ENCODE data around the gene DOCK3. TPM values are rescaled to one million over a fixed set of nuclear protein-coding genes. Genes with fewer than 3 reads are reported as not detected.

DOCK3 gene
- polyA plus RNA-seq, 2 of the 4 experiments (the other 2 are of a cell fraction), result 0.40 to 0.46 TPM

DNA sequence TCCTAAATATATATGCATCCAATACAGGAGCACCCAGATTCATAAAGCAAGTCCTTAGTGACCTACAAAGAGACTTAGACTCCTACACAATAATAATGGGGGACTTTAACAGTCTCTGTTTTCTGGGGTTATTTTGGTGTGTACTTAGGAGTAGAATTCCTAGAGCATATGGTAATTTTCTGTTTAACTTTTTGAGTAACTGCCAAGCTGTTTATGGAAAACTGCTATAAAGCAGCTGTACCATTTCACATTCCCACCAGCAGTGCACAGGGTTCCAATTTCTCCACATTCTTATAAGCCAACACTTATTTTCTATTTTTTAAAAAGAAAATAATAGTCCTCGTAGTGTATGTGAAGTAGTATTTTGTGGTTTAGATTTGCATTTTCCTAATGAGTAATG is 68.9 kb downstream of the DOCK3 start:
- no peak for DNase-seq (ENCODE audit: low read depth in 1 of 2, low spot score in 1 of 2)
- Histone ChIP-seq H3K4me2 (no peak overlapping the region), H3K9me3 (no peaks in the 10 kb centered on the region), H3K4me3 (no peak overlapping the region), H3K4me1 (no peaks in the 10 kb centered on the region), H3K27ac (no peak overlapping the region)
- no peak for FAIRE-seq
- 27% methylated on average over 1 of the region's 1 CpG for WGBS (ENCODE audit: missing lambda C conversion rate)
- ChIA-PET POLR2A (no interaction called here), CTCF (interaction anchor here (0.6 kb wide), 1 partner anchor 11 kb away, joined by 3 read pairs; no protein-coding TSS in a partner anchor)
- no peak for ATAC-seq
- TF ChIP-seq RARB (CRISPR knock-in tag; IDR thresholded peaks at IDR 0.05) (no peak), CBX2 (IDR thresholded peaks at IDR 0.05; ENCODE audit: borderline replicate concordance, low read depth) (no peak), KDM1A (IDR thresholded peaks at IDR 0.05; ENCODE audit: low read depth) (no peak), MAZ (IDR thresholded peaks at IDR 0.05; ENCODE audit: borderline replicate concordance, low read depth, low read length) (no peak), FOSL2 (IDR thresholded peaks at IDR 0.05) (no peak), FOSL2 (CRISPR knock-in tag; IDR thresholded peaks at IDR 0.05) (no peak), BHLHE40 (IDR thresholded peaks at IDR 0.05; ENCODE audit: low read depth, low read length) (no peak), ZSCAN20 (CRISPR knock-in tag; IDR thresholded peaks at IDR 0.05) (no peak), CBX8 (IDR thresholded peaks at IDR 0.05) (no peak), ZNF302 (CRISPR knock-in tag; IDR thresholded peaks at IDR 0.05) (no peak), ZC3H11A (IDR thresholded peaks at IDR 0.05) (no peak), MAFK (IDR thresholded peaks at IDR 0.05; ENCODE audit: partially characterized antibody) (no peak), JUNB (IDR thresholded peaks at IDR 0.05) (no peak), NFE2L2 (conservative IDR thresholded peaks at IDR 0.05; ENCODE audit: low read length) (no peak), MYC (IDR thresholded peaks at IDR 0.05; ENCODE audit: borderline replicate concordance, low read length) (no peak), JUN (IDR thresholded peaks at IDR 0.05) (no peak), POLR2AphosphoS2 (conservative IDR thresholded peaks at IDR 0.05; ENCODE audit: low read length) (no peak)
- TF ChIP-seq, protein P1, sequence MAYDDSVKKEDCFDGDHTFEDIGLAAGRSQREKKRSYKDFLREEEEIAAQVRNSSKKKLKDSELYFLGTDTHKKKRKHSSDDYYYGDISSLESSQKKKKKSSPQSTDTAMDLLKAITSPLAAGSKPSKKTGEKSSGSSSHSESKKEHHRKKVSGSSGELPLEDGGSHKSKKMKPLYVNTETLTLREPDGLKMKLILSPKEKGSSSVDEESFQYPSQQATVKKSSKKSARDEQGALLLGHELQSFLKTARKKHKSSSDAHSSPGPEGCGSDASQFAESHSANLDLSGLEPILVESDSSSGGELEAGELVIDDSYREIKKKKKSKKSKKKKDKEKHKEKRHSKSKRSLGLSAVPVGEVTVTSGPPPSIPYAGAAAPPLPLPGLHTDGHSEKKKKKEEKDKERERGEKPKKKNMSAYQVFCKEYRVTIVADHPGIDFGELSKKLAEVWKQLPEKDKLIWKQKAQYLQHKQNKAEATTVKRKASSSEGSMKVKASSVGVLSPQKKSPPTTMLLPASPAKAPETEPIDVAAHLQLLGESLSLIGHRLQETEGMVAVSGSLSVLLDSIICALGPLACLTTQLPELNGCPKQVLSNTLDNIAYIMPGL (CRISPR knock-in tag; IDR thresholded peaks at IDR 0.05; ENCODE audit: borderline replicate concordance), result no peak
- TF ChIP-seq, protein P2, sequence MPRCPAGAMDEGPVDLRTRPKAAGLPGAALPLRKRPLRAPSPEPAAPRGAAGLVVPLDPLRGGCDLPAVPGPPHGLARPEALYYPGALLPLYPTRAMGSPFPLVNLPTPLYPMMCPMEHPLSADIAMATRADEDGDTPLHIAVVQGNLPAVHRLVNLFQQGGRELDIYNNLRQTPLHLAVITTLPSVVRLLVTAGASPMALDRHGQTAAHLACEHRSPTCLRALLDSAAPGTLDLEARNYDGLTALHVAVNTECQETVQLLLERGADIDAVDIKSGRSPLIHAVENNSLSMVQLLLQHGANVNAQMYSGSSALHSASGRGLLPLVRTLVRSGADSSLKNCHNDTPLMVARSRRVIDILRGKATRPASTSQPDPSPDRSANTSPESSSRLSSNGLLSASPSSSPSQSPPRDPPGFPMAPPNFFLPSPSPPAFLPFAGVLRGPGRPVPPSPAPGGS (IDR thresholded peaks at IDR 0.05), result no peak

DNA sequence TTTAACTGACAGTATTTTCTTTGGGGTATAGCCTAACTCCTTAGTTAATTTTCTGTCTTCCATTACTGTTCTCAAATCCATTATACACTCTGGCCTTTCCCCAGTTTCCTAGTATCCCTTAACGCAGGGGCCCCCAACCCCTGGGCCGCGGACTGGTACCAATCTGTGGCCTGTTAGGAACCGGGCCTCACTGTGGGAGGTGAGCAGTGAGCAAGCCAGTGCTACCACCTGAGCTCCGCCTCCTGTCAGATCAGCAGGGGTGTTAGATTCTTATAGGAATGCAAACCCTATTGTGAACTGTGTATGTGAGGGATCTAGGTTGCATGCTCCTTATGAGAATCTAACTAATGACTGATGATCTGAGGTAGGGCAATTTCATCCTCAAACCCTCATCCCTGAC is 75.1 kb downstream of the DOCK3 start:
- no peak overlapping the region for H3K4me2 ChIP-seq
- no peak overlapping the region for H3K27ac ChIP-seq
- no peak for TF ChIP-seq NR3C1 (IDR thresholded peaks at IDR 0.05)
- no peak for TF ChIP-seq E2F6 (IDR thresholded peaks at IDR 0.05; ENCODE audit: borderline replicate concordance, low read depth)
- TF ChIP-seq ZFP36 (IDR thresholded peaks at IDR 0.05; ENCODE audit: borderline replicate concordance, partially characterized antibody), result no peak
- no peak for TF ChIP-seq PBX3 (IDR thresholded peaks at IDR 0.05)
- no peak for TF ChIP-seq RAD21 (conservative IDR thresholded peaks at IDR 0.05 in 1 of 2, IDR thresholded peaks at IDR 0.05 in 1 of 2)
- no peak for TF ChIP-seq CHD4 (IDR thresholded peaks at IDR 0.05; ENCODE audit: borderline replicate concordance)
- no peak for TF ChIP-seq KDM5A (IDR thresholded peaks at IDR 0.05)
- TF ChIP-seq EP300 (IDR thresholded peaks at IDR 0.05), result no peak
- TF ChIP-seq SMC3 (IDR thresholded peaks at IDR 0.05), result no peak
- TF ChIP-seq CBX2 (IDR thresholded peaks at IDR 0.05; ENCODE audit: borderline replicate concordance, low read depth), result no peak
- TF ChIP-seq FOSB (CRISPR knock-in tag; IDR thresholded peaks at IDR 0.05), result no peak
- no peak for TF ChIP-seq CHD2 (IDR thresholded peaks at IDR 0.05; ENCODE audit: low read length, partially characterized antibody)
- TF ChIP-seq HOXA7 (CRISPR knock-in tag; IDR thresholded peaks at IDR 0.05), result no peak
- H3K4me3 ChIP-seq, result no peak overlapping the region
- CTCF ChIA-PET, result no interaction called here
- 42% methylated on average over 4 of the region's 5 CpGs for WGBS (ENCODE audit: missing lambda C conversion rate)
- no peak for DNase-seq (ENCODE audit: low read depth in 1 of 2, low spot score in 1 of 2)
- H3K9me3 ChIP-seq, result no peaks in the 10 kb centered on the region
- no peaks in the 10 kb centered on the region for H3K4me1 ChIP-seq
- POLR2A ChIA-PET, result no interaction called here
- FAIRE-seq, result no peak
- no peak for ATAC-seq

Measured in A549 (cell line).